Measurements from ENCODE around the gene ICA1.

DNA sequence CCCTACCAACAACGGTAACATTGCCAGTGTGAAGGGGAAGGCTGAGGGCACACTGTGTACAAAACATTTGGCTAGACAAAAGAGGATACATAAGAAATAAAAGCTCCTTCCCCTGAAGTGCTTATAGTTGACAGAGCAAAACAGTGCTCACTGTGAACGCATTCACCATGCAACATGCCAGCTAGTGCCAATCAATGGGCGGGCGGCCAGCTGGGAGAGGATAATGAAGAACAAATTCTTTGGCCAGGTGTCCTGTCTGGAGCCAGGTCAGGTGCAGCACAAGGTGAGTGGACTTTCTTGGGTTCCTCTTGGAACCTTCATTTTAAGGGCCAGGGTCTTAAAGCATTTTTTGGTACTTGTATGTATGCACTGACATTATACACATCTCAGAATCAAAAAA lies 106.1 kb downstream of the ICA1 start:
- TF ChIP-seq, protein P1, sequence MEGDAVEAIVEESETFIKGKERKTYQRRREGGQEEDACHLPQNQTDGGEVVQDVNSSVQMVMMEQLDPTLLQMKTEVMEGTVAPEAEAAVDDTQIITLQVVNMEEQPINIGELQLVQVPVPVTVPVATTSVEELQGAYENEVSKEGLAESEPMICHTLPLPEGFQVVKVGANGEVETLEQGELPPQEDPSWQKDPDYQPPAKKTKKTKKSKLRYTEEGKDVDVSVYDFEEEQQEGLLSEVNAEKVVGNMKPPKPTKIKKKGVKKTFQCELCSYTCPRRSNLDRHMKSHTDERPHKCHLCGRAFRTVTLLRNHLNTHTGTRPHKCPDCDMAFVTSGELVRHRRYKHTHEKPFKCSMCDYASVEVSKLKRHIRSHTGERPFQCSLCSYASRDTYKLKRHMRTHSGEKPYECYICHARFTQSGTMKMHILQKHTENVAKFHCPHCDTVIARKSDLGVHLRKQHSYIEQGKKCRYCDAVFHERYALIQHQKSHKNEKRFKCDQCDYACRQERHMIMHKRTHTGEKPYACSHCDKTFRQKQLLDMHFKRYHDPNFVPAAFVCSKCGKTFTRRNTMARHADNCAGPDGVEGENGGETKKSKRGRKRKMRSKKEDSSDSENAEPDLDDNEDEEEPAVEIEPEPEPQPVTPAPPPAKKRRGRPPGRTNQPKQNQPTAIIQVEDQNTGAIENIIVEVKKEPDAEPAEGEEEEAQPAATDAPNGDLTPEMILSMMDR (IDR thresholded peaks at IDR 0.05; ENCODE audit: low read depth, low read length, missing input control) = no peak
- TF ChIP-seq, protein P2, sequence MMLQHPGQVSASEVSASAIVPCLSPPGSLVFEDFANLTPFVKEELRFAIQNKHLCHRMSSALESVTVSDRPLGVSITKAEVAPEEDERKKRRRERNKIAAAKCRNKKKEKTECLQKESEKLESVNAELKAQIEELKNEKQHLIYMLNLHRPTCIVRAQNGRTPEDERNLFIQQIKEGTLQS (IDR thresholded peaks at IDR 0.05) = no peak
- TF ChIP-seq TAF1 (conservative IDR thresholded peaks at IDR 0.05) (no peak), EGR1 (IDR thresholded peaks at IDR 0.05; ENCODE audit: low read depth in 2 of 2) (no peak), RAD21 (IDR thresholded peaks at IDR 0.05) (no peak), SP1 (IDR thresholded peaks at IDR 0.05) (no peak), JUND (IDR thresholded peaks at IDR 0.05) (no peak), HNF4A (conservative IDR thresholded peaks at IDR 0.05) (no peak), YY1 (IDR thresholded peaks at IDR 0.05) (no peak)
- TF ChIP-seq, protein P3, sequence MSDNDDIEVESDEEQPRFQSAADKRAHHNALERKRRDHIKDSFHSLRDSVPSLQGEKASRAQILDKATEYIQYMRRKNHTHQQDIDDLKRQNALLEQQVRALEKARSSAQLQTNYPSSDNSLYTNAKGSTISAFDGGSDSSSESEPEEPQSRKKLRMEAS (IDR thresholded peaks at IDR 0.05) = no peak
